ENCODE measurements around the gene ZMIZ1. TPM values are rescaled to one million over a fixed set of nuclear protein-coding genes. Genes with fewer than 3 reads are reported as not detected.

The ZMIZ1 gene
- total RNA-seq, 1 donor from 2014 or later, result 107 TPM

GRCh38 chr10:79284158-79284871 is 215.5 kb downstream of the ZMIZ1 start:
- no peak for DNase-seq (ENCODE audit: low spot score)

- no peak for DNase-seq (ENCODE audit: low spot score)
Measured at GRCh38 chr10:79285315-79286197, 216.8 kb downstream of the ZMIZ1 start.

- DNase-seq (ENCODE audit: low spot score), result peak; percentile 89
Measured at GRCh38 chr10:79286318-79286951, 217.7 kb downstream of the ZMIZ1 start.

DNA sequence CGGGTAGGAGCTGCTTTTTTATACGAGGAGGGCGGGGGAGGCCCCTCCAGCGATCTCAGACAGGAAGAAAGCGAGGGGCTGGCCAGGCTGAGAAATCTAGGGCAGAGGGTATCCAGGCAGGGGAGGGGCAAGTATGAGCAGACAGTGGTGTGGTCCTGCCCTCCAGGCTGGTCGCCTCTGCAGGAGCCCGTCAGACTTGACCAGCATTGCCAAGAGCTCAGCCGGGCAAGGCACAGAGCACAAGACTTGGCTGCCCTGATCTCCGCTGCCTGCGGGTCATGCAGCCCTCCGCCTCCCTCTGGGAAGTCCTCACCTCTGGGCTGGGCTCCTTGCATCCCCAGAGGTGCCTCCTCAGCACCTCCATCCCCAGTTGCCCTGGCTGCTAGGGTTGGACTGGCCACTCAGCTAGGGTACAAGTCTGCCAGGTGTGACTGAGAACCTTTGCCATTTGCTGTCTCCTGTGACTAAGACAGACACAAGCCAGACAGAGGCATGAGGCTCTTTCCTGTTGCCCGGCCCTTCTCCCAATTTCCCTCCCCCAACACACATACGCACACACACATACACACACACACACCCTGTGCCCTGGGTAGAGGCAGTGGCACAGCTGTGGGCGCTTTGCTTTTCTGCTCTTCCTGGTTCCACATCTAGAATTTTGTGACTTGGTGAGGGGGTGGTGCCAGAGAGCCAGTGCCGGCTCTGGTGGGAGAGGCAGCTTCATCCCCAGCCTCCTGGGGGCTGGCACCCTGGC is 219.4 kb downstream of the ZMIZ1 start:
- DNase-seq (ENCODE audit: low spot score), result peak; percentile 71

GRCh38 chr10:79289801-79290200 is 221.0 kb downstream of the ZMIZ1 start:
- DNase-seq (ENCODE audit: low spot score), result no peak

DNA sequence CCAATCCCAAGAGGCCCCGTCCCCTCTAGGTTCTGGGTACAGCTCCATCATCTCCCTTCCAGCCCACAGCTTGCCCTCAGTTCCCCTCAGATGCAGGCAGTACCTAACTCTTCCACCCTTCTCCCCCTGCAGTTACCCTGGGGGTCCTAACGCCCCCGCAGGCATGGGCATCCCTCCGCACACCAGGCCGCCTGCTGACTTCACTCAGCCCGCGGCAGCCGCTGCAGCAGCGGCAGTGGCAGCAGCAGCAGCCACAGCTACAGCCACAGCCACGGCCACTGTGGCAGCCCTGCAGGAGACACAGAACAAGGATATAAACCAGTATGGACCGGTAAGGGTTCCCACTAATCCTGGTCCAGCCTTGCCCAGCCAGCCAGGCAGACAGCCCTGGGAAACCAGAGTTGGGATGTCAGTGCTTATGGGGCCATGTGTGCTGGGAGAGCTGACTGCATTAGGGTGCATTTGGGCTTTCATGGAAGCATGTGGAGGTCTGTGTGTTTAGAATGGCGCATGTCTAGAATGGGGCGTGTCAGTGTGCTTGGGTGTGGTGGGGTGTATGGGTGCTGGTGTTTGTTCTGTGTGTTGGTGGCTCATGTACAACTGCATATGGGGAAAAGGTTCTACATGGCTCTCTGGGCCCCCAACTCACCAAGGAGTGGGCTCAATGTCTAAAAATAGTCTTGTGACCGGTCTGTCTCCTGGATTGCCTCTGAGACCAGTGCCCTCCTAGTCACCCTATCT is 223.4 kb downstream of the ZMIZ1 start:
- no peak for DNase-seq (ENCODE audit: low spot score)

GRCh38 chr10:79292891-79293746 is 224.4 kb downstream of the ZMIZ1 start:
- DNase-seq (ENCODE audit: low spot score), result no peak

- no peak for DNase-seq (ENCODE audit: low spot score)
Measured at GRCh38 chr10:79293841-79294581, 225.2 kb downstream of the ZMIZ1 start.

DNA sequence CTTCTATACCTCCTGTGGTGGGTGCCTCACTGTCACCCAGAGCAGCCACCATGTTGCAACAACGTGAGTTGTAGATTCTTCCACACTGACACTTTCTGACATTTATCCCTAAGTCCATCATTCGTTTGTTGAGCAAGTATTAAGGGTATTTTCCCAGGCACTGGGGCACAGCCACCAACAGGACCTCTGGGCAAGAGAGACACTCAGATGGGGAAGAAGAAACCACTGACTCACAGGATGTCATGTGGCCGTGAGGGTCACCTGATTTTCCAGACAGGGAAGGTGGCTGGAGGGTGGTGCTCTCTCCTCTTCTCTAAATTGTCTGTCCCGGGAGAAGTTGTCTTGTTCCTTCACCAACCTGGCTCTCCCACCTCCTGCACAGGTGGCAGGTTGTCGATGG is 226.8 kb downstream of the ZMIZ1 start:
- no peak for DNase-seq (ENCODE audit: low spot score)

- DNase-seq (ENCODE audit: low spot score), result no peak
Measured at GRCh38 chr10:79296431-79296830, 227.7 kb downstream of the ZMIZ1 start.

GRCh38 chr10:79298403-79299244 is 229.9 kb downstream of the ZMIZ1 start:
- no peak for DNase-seq (ENCODE audit: low spot score)

DNA sequence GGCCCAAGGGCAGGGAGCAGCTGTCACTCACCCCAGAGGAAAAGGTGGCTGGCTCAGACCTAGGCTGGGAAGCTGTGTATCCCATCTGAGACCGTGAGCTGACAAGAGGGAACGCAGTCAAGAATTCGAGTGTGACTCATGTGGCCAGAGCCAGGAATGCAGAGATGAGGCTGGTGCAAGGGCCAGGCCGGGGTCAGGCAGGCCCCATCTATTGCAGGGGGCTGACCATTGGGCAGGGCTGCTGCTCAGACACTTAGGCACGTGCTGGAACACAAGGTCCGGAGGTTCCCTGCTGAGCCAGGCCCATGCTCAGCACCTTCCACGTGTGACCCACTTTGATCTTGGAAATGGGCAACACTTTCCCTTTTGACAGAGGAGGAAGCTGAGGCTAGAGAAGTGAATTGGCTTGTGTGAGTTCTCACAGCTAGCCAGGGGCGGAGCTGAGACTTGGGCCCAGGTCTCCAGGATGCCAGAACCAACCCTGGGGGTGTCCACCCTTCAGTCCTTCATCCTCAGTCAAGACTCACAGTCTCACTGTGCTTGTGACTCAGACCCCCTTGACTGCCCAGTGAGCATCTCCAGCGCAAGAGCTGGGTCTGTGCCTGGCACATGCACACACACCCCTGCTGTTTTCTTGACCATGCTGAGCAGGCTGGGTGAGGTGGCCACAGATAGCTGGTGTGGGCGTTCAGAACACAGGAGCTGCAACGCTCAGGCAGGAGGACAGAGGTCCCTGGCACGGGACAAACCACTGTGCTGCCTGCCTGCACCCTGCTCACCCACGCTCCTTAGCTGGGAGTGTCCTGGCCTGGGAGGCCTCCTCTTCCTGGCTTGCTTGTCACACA is 230.9 kb downstream of the ZMIZ1 start:
- no peak for DNase-seq (ENCODE audit: low spot score)

DNA sequence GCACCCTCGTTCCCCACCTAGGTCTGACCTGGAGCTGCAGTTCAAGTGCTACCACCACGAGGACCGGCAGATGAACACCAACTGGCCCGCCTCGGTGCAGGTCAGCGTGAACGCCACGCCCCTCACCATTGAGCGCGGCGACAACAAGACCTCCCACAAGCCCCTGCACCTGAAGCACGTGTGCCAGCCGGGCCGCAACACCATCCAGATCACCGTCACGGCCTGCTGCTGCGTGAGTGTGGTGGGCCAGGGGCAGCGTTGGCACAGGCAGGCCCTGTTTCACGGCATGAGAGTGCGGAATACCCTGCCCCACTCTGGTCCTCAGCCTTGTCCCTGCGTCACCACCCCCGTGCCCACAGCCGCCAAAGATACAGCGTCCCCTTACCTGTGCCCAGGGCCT is 231.9 kb downstream of the ZMIZ1 start:
- DNase-seq (ENCODE audit: low spot score), result no peak

- DNase-seq (ENCODE audit: low spot score), result no peak
Measured at GRCh38 chr10:79301754-79302530, 233.2 kb downstream of the ZMIZ1 start.

GRCh38 chr10:79303631-79304478 is 235.1 kb downstream of the ZMIZ1 start:
- no peak for DNase-seq (ENCODE audit: low spot score)

Measured in ureter (tissue), 1 donor.